Chondrocyte (in vitro differentiated cells): ENCODE measurements around the gene ZSCAN2. TPM values are rescaled to one million over a fixed set of nuclear protein-coding genes. Genes with fewer than 3 reads are reported as not detected.

Source experiments
- DNase-seq: peaks from one replicate; pipeline ENCODE4 v3.0.0; 2021; ENCODE audit warnings: mixed read lengths, low spot score
- H3K27ac Mint-ChIP-seq: one replicate; pipeline ENCODE4 v1.8.0; 2021; ENCODE audit warnings: mild to moderate bottlenecking, moderate library complexity, mixed read lengths; ENCODE audit not compliant: unreplicated experiment
- H3K27me3 Mint-ChIP-seq: 2 replicates; pipeline ENCODE4 v1.8.0; 2021; ENCODE audit warnings: low read depth, mixed read lengths
- H3K36me3 Mint-ChIP-seq: 2 replicates; pipeline ENCODE4 v1.8.0; 2021; ENCODE audit warnings: low read depth, mixed read lengths
- H3K4me1 Mint-ChIP-seq: 2 replicates; pipeline ENCODE4 v1.8.0; 2021; ENCODE audit warnings: low read depth, mild to moderate bottlenecking, mixed read lengths
- H3K4me3 Mint-ChIP-seq: one replicate; pipeline ENCODE4 v1.8.0; 2021; ENCODE audit warnings: mild to moderate bottlenecking, moderate library complexity, mixed read lengths; ENCODE audit not compliant: unreplicated experiment
- H3K9me3 Mint-ChIP-seq: 2 replicates; pipeline ENCODE4 v1.8.0; 2021; ENCODE audit warnings: low read depth, mixed read lengths
- CTCF ChIP-seq: fragments of 200-600 bp; sonication (generic); IDR thresholded peaks from 2 replicates; pipeline ENCODE4 v1.5.0; 2021; ENCODE audit warnings: antibody characterized with exemption, mild to moderate bottlenecking, moderate library complexity
- total RNA-seq: library from RNA; stranded (reverse); gene quantifications from 3 replicates; pipeline ENCODE4 v1.2.1, GENCODE V29; 2021

The ZSCAN2 gene
- total RNA-seq, 1 donor from 2014 or later: 11.9 TPM

- H3K27ac Mint-ChIP-seq: no peak overlapping the region
- H3K9me3 Mint-ChIP-seq: peaks cover 22% of the 10 kb centered on the region
- no peaks in the 10 kb centered on the region for H3K4me1 Mint-ChIP-seq
- no peak overlapping the region for H3K4me3 Mint-ChIP-seq
- DNase-seq: peak; percentile 59
- H3K27me3 Mint-ChIP-seq: no peaks in the 10 kb centered on the region
- TF ChIP-seq CTCF: no peak
- peaks cover 33% of the 10 kb centered on the region for H3K36me3 Mint-ChIP-seq
These were observed 19.8 kb downstream of the ZSCAN2 start for GRCh38 chr15:84620626-84621025.

- DNase-seq: peak; percentile 38
- Mint-ChIP-seq H3K9me3 (peaks cover 22% of the 10 kb centered on the region), H3K36me3 (peaks cover 33% of the 10 kb centered on the region), H3K4me3 (no peak overlapping the region), H3K27ac (no peak overlapping the region), H3K4me1 (no peaks in the 10 kb centered on the region), H3K27me3 (no peaks in the 10 kb centered on the region)
- no peak for TF ChIP-seq CTCF
These were observed 20.7 kb downstream of the ZSCAN2 start for GRCh38 chr15:84621358-84621979.

GRCh38 chr15:84624359-84624758, 23.6 kb downstream of the ZSCAN2 start:
- Mint-ChIP-seq H3K9me3 (peaks cover 21% of the 10 kb centered on the region), H3K4me1 (no peaks in the 10 kb centered on the region), H3K4me3 (no peak overlapping the region), H3K27ac (no peak overlapping the region), H3K27me3 (no peaks in the 10 kb centered on the region), H3K36me3 (peaks cover 33% of the 10 kb centered on the region)
- no peak for TF ChIP-seq CTCF
- DNase-seq: no peak

- peaks cover 17% of the 10 kb centered on the region for H3K9me3 Mint-ChIP-seq
- no peak overlapping the region for H3K27ac Mint-ChIP-seq
These were observed 24.3 kb downstream of the ZSCAN2 start for GRCh38 chr15:84625123-84625522.

GRCh38 chr15:84629033-84629432, 28.2 kb downstream of the ZSCAN2 start:
- Mint-ChIP-seq H3K27me3 (no peaks in the 10 kb centered on the region), H3K9me3 (no peaks in the 10 kb centered on the region), H3K27ac (no peak overlapping the region), H3K4me1 (peaks cover 26% of the 10 kb centered on the region), H3K36me3 (peaks cover 6% of the 10 kb centered on the region), H3K4me3 (no peak overlapping the region)
- no peak for TF ChIP-seq CTCF
- no peak for DNase-seq

More at GRCh38 chr15:84625123-84625522, 24.3 kb downstream of the ZSCAN2 start:
- peaks cover 29% of the 10 kb centered on the region for H3K36me3 Mint-ChIP-seq
- no peak for DNase-seq
- H3K4me3 Mint-ChIP-seq: no peak overlapping the region
- H3K27me3 Mint-ChIP-seq: no peaks in the 10 kb centered on the region
- TF ChIP-seq CTCF: no peak
- H3K4me1 Mint-ChIP-seq: peaks cover under 1% of the 10 kb centered on the region
